Neural cell (in vitro differentiated cells): Measurements from ENCODE around the gene RFT1. TPM values are rescaled to one million over a fixed set of nuclear protein-coding genes. Genes with fewer than 3 reads are reported as not detected.
"Not testable (repeated sequence)": the region's sequence is repeated elsewhere in the genome, so short reads cannot be mapped to it uniquely, and the experiment has no call there.

Experiments
- H2AFZ ChIP-seq: fragments of 200-600, 300-800 bp; sonication (generic), shearing (Covaris generic); 2 replicates; pipeline ENCODE4 v1.6.0; 2014; ENCODE audit warnings: low read depth, mild to moderate bottlenecking, antibody characterized with exemption, low read length, moderate library complexity
- H3F3A ChIP-seq: fragments of 200-600 bp; shearing (Covaris generic); 2 replicates; pipeline ENCODE4 v1.6.1; 2016; ENCODE audit warnings: mild to moderate bottlenecking, moderate library complexity, mixed read lengths, antibody characterized with exemption, low read length; ENCODE audit not compliant: insufficient read depth, poor library complexity, severe bottlenecking
- H3K27ac ChIP-seq: fragments of 200-600, 300-800 bp; sonication (generic), shearing (Covaris generic); 2 replicates; pipeline ENCODE4 v1.5.1; 2014; ENCODE audit warnings: mild to moderate bottlenecking, low read length, moderate library complexity
- H3K27me3 ChIP-seq: fragments of 300-800, 200-600 bp; sonication (generic), shearing (Covaris generic); 2 replicates; pipeline ENCODE4 v1.6.0; 2014; ENCODE audit warnings: mild to moderate bottlenecking, low read depth, low read length, moderate library complexity; ENCODE audit not compliant: insufficient read depth
- H3K36me3 ChIP-seq: fragments of 300-800, 200-600 bp; sonication (generic), shearing (Covaris generic); 2 replicates; pipeline ENCODE4 v1.5.1; 2014; ENCODE audit warnings: mild to moderate bottlenecking, antibody characterized with exemption, low read length, moderate library complexity; ENCODE audit not compliant: insufficient read depth
- H3K4me2 ChIP-seq: fragments of 300-800, 200-600 bp; sonication (generic), shearing (Covaris generic); 2 replicates; pipeline ENCODE4 v1.6.0; 2014; ENCODE audit warnings: mild to moderate bottlenecking, low read length
- H3K4me3 ChIP-seq: fragments of 300-800, 200-600 bp; sonication (generic), shearing (Covaris generic); 2 replicates; pipeline ENCODE4 v1.5.1; 2014; ENCODE audit warnings: mild to moderate bottlenecking, low read length, moderate library complexity
- H3K79me2 ChIP-seq: fragments of 200-600 bp; shearing (Covaris generic); replicated peaks from 2 replicates; pipeline ENCODE4 v1.6.0; 2014; ENCODE audit warnings: mild to moderate bottlenecking, low read length, moderate library complexity; ENCODE audit not compliant: insufficient read depth
- H3K9ac ChIP-seq: fragments of 300-800, 200-600 bp; sonication (generic), shearing (Covaris generic); 2 replicates; pipeline ENCODE4 v1.6.1; 2016; ENCODE audit warnings: mild to moderate bottlenecking, low read length, mixed read lengths
- H3K9me2 ChIP-seq: fragments of 200-600 bp; shearing (Covaris generic); 2 replicates; pipeline ENCODE4 v1.6.1; 2016; ENCODE audit warnings: mild to moderate bottlenecking, low read length, mixed read lengths; ENCODE audit not compliant: insufficient read depth
- H3K9me3 ChIP-seq: fragments of 200-600, 300-800 bp; sonication (generic), shearing (Covaris generic); 2 replicates; pipeline ENCODE4 v1.6.1; 2016; ENCODE audit warnings: mild to moderate bottlenecking, mixed run types, low read length, moderate library complexity, mixed read lengths
- H4K20me1 ChIP-seq: fragments of 200-600 bp; shearing (Covaris generic); 2 replicates; pipeline ENCODE4 v1.6.1; 2016; ENCODE audit warnings: mild to moderate bottlenecking, mixed run types; ENCODE audit not compliant: insufficient read depth
- CTCF ChIP-seq: fragments of 450-650 bp; IDR thresholded peaks from 2 replicates; pipeline ENCODE4 v1.5.1; 2014; ENCODE audit warnings: antibody characterized with exemption, mild to moderate bottlenecking, moderate library complexity; ENCODE audit not compliant: poor library complexity, severe bottlenecking
- EZH2 ChIP-seq: fragments of 200-600, 300-800 bp; shearing (Covaris generic), sonication (generic); IDR thresholded peaks from 2 replicates; pipeline ENCODE4 v1.6.1; 2014; ENCODE audit warnings: antibody characterized with exemption, low read length, borderline replicate concordance, mild to moderate bottlenecking; ENCODE audit not compliant: insufficient read depth, poor library complexity, severe bottlenecking
- POLR2AphosphoS5 ChIP-seq: IDR thresholded peaks from 2 replicates; pipeline ENCODE4 v1.6.1; 2012
- RAD21 ChIP-seq: fragments of 450-650 bp; conservative IDR thresholded peaks from 2 replicates; pipeline ENCODE4 v1.6.1; 2014; ENCODE audit warnings: antibody characterized with exemption, mild to moderate bottlenecking, moderate library complexity
- REST ChIP-seq: IDR thresholded peaks from 2 replicates; pipeline ENCODE4 v1.6.1; 2012; ENCODE audit warnings: borderline replicate concordance
- polyA plus RNA-seq: library from polyadenylated mRNA; depleted of rRNA; stranded (reverse); fragments of >200 nt; gene quantifications from 2 replicates; pipeline ENCODE4 v1.2.3, GENCODE V29; 2014

RFT1 gene
- polyA plus RNA-seq, 1 donor from 2014 or later: 6.1 TPM

- H3K36me3 ChIP-seq, H3K9me2 ChIP-seq, H4K20me1 ChIP-seq, H3K4me3 ChIP-seq, H3K9ac ChIP-seq, H3K4me2 ChIP-seq, H3K27me3 ChIP-seq, H3K79me2 ChIP-seq, H3K27ac ChIP-seq, H2AFZ ChIP-seq, H3K9me3 ChIP-seq, H3F3A ChIP-seq: not testable (repeated sequence)
These were observed 76.0 kb downstream of the RFT1 start for GRCh38 chr3:53054233-53054632.

GRCh38 chr3:53051929-53052328, 78.3 kb downstream of the RFT1 start:
- no peak overlapping the region for H2AFZ ChIP-seq
- no peak overlapping the region for H3K27ac ChIP-seq
- H3K79me2 ChIP-seq: no peaks in the 10 kb centered on the region
- H3K36me3 ChIP-seq: no peaks in the 10 kb centered on the region
- peaks cover 12% of the 10 kb centered on the region for H3K27me3 ChIP-seq
- H3K4me3 ChIP-seq: no peak overlapping the region
- no peaks in the 10 kb centered on the region for H3K9me2 ChIP-seq
- H3K9ac ChIP-seq: no peak overlapping the region
- no peaks in the 10 kb centered on the region for H3F3A ChIP-seq
- H4K20me1 ChIP-seq: no peaks in the 10 kb centered on the region
- no peaks in the 10 kb centered on the region for H3K9me3 ChIP-seq
- TF ChIP-seq EZH2 (no peak), REST (no peak), RAD21 (no peak)
- H3K4me2 ChIP-seq: no peak overlapping the region

- no peak for TF ChIP-seq CTCF
- TF ChIP-seq RAD21: no peak
- TF ChIP-seq REST: no peak
- TF ChIP-seq POLR2AphosphoS5: no peak
- Histone ChIP-seq H3K9me3 (no peaks in the 10 kb centered on the region), H3K4me3 (no peak overlapping the region), H4K20me1 (no peaks in the 10 kb centered on the region), H3K9me2 (no peaks in the 10 kb centered on the region), H3K27me3 (peaks cover 19% of the 10 kb centered on the region), H3K4me2 (no peak overlapping the region), H3K36me3 (no peaks in the 10 kb centered on the region), H3K79me2 (no peaks in the 10 kb centered on the region), H3F3A (no peaks in the 10 kb centered on the region), H3K27ac (no peak overlapping the region), H2AFZ (no peak overlapping the region), H3K9ac (no peak overlapping the region)
These were observed 80.2 kb downstream of the RFT1 start for GRCh38 chr3:53049987-53050386.
